AG09319 (cell line): ENCODE data around the gene GTPBP3.
A peak's percentile ranks its signal among the peaks of the same experiment; 100 is the strongest.

ENCODE experiments used
- DNase-seq: peaks from one replicate; pipeline ENCODE4 v3.0.0-alpha.2; 2010; ENCODE audit warnings: low read depth; ENCODE audit errors: extremely low read depth
- TF ChIP-seq, protein P1 (sequence below): IDR thresholded peaks from 2 replicates; pipeline ENCODE4 v1.5.1; 2011; ENCODE audit warnings: low read depth, mild to moderate bottlenecking, inconsistent platforms, low read length, moderate library complexity

The GTPBP3 gene

GRCh38 chr19:17330262-17331044 lies 6.9 kb upstream of the GTPBP3 start:
- no peak for DNase-seq
- TF ChIP-seq, protein P1, sequence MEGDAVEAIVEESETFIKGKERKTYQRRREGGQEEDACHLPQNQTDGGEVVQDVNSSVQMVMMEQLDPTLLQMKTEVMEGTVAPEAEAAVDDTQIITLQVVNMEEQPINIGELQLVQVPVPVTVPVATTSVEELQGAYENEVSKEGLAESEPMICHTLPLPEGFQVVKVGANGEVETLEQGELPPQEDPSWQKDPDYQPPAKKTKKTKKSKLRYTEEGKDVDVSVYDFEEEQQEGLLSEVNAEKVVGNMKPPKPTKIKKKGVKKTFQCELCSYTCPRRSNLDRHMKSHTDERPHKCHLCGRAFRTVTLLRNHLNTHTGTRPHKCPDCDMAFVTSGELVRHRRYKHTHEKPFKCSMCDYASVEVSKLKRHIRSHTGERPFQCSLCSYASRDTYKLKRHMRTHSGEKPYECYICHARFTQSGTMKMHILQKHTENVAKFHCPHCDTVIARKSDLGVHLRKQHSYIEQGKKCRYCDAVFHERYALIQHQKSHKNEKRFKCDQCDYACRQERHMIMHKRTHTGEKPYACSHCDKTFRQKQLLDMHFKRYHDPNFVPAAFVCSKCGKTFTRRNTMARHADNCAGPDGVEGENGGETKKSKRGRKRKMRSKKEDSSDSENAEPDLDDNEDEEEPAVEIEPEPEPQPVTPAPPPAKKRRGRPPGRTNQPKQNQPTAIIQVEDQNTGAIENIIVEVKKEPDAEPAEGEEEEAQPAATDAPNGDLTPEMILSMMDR = no peak

GRCh38 chr19:17331045-17331558 lies 6.3 kb upstream of the GTPBP3 start:
- DNase-seq = no peak
- TF ChIP-seq, protein P1 = no peak

DNA sequence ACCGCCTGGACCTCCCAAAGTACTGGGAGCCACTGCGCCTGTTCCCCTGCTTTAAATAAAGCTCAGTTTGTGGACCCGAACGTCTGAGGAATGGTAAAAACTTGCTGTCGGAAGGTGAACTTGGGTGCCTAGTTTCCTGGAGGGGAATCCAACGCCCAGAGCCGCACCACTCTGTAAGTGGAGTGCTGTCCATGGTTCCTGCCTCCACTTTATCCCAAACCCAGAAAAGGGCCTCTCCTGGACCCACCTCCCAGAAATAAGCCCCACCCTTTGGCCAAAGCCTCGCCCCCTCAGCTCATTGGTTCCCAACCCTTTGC lies 5.0 kb upstream of the GTPBP3 start:
- DNase-seq = no peak
- TF ChIP-seq, protein P1 = no peak

DNA sequence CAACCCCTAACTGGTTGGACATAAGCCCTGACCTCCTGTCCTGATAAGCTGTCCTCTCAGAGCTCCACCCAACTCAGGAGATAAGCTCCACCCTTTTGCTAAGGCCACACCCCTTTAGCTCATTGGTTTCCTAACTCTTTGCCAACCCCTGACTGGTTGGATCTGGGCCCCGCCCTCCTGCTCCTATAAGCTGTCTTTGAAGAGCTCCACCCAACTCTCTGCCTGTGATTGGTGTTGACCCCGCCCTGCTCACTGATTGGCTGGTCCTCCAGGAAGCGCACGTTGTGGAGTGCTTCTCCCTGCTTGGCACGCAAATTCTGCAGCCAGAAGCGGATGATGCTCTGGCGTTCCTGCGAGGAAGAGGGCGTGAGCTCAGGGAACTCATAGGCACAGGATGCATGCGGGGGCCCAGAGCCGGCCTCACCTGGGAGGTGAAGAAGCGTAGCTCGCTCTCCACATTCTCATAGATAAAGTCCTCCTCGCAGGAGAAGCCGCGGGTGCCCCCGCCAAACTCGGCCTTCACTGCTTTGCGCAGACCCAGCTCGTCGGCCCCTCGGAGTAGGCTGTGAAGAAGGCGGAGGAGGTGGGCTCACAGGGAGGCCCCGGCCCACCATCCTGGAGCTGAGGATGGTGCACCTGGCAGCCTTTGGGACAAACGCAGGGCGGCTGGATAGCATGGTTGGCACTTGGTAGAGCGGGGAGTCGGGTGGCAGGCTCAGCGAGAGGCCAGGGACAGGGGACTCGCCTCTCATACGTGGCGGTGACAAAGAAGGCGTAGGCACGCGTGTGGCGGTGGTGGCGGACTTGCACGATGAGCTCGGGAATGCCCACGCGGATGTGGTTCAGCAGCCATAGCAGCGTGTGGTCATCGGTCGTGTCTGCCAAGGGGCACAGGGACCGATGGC lies 4.4 kb upstream of the GTPBP3 start:
- DNase-seq = no peak
- TF ChIP-seq, protein P1 = no peak

- DNase-seq = no peak
- TF ChIP-seq, protein P1 = no peak
These were observed 3.5 kb upstream of the GTPBP3 start for GRCh38 chr19:17333611-17334413.

DNA sequence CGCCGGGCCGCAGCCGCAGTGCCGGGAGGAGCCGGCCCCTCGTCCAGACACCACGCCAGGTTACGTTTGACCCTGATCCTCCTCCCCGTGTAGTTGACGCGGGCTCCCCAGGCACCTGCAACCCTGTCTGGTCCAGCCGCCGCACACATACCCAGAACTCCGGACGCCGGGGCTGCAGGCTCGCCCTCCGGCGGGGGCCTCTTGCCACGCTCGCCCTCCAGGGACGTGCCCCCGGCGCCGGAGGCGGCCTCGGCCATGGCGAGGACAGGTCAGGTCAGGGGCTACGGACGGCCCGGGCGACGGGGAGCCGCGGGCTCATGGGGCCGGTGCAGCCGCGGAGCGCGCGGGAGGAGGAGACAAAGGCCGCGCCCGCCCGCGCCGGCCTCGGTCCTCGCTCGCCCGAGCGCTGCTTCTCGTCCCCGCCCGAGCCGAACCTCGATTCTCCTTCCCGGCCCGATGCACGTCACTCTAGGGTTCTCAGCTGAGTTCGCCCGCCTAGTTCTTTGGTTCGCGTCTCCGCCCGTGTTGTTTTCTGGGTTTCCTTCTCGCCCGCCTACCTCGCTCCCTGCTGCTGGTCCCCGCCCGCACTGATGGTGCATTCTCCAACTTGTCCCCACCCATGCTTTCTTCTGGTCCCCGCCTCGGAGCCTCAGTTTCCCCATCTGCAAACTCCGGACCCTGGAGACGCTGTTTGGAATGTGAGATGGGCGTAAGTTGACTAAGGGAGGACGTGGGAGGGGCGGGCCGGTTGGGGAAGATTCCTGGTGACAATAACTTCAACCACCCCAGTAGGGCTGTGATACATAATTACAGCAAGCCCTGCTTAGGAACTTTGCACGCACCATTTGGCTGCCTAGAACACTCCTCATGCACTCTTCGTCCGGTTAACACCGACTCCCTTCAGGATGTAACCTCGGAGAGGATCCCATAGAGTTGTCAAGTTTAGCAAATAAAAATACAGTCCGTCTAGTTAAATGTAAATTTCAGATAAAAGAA lies 2.6 kb upstream of the GTPBP3 start, which contains the start of gene ANO8:
TSS of gene ANO8 (minus strand) at position 442 of the 996 bp plus-strand sequence. CDS start at position 257, 185 bp downstream.
- DNase-seq = peak; percentile 98
- TF ChIP-seq, protein P1 = no peak
